ENCODE measurements around the gene SMPDL3A. TPM values are rescaled to one million over a fixed set of nuclear protein-coding genes. Genes with fewer than 3 reads are reported as not detected.

Gene SMPDL3A
- total RNA-seq, 3 donors from 2014 or later, result 9.1 to 26.5 (median 17.0) TPM

DNA sequence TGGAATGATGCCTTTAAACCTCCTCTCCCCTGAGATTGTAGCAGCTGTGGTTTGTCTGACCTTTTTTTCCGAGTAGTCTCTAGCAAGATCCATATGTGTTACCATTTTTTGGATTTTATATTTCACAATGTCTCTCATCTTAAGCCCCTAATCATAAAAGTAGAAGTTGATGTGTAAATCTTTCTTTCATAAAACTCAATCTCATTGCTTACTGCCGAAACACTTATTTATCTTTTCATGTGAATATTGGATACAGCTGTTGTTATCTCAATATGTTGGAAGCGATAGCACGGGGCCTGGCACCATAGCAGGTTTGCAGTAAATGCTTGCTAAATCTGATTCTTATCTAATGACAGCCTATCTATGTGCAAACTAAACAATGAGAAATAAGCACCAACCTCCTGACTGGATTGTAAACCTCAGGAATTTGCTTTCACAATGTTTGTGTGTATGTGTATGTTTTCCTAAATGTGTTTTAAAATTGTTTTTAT is 14.2 kb downstream of the SMPDL3A start:
- Histone ChIP-seq H3K4me1 (no peaks in the 10 kb centered on the region), H3K27ac (no peak overlapping the region), H3K9me3 (no peaks in the 10 kb centered on the region), H3K36me3 (no peaks in the 10 kb centered on the region), H3K4me3 (no peak overlapping the region), H3K27me3 (no peaks in the 10 kb centered on the region)
- TF ChIP-seq POLR2A (IDR thresholded peaks at IDR 0.05), result no peak
- TF ChIP-seq POLR2AphosphoS5 (IDR thresholded peaks at IDR 0.05), result no peak
- TF ChIP-seq, protein P1, sequence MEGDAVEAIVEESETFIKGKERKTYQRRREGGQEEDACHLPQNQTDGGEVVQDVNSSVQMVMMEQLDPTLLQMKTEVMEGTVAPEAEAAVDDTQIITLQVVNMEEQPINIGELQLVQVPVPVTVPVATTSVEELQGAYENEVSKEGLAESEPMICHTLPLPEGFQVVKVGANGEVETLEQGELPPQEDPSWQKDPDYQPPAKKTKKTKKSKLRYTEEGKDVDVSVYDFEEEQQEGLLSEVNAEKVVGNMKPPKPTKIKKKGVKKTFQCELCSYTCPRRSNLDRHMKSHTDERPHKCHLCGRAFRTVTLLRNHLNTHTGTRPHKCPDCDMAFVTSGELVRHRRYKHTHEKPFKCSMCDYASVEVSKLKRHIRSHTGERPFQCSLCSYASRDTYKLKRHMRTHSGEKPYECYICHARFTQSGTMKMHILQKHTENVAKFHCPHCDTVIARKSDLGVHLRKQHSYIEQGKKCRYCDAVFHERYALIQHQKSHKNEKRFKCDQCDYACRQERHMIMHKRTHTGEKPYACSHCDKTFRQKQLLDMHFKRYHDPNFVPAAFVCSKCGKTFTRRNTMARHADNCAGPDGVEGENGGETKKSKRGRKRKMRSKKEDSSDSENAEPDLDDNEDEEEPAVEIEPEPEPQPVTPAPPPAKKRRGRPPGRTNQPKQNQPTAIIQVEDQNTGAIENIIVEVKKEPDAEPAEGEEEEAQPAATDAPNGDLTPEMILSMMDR (IDR thresholded peaks at IDR 0.05), result no peak
- no peak for DNase-seq (ENCODE audit: low spot score in 2 of 2)
- intact Hi-C loops (cut with DNase I; ENCODE audit: low total_unique reads), result no loop called here

DNA sequence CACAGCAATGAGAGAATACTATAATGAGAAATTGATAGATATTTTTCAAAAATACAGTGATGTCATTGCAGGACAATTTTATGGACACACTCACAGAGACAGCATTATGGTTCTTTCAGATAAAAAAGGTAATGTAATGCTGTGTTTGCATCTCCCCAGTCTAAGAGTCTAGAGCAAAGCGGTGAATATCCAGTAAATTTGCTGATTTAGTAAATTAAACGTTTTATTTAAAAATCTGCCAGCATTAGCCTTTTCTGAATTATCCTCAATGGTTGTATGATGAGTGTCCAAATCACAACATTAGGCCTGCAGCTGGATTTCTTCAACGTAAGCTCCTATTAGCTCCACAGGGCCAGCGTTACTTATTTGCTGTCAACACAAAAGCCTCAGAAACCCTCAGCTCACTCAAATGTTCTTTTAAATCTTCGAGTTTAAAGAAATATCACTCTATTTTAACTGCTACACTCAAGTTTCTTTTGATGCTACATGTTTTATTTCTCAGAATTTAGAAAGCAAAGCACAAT is 16.0 kb downstream of the SMPDL3A start:
- TF ChIP-seq, protein P1 (IDR thresholded peaks at IDR 0.05), result no peak
- TF ChIP-seq POLR2AphosphoS5 (IDR thresholded peaks at IDR 0.05) (no peak), POLR2A (IDR thresholded peaks at IDR 0.05) (no peak)
- Histone ChIP-seq H3K9me3 (no peaks in the 10 kb centered on the region), H3K4me3 (no peak overlapping the region), H3K36me3 (no peaks in the 10 kb centered on the region), H3K27me3 (no peaks in the 10 kb centered on the region), H3K27ac (no peak overlapping the region), H3K4me1 (no peaks in the 10 kb centered on the region)
- DNase-seq (ENCODE audit: low spot score in 2 of 2), result no peak
- intact Hi-C loops (cut with DNase I; ENCODE audit: low total_unique reads), result no loop called here

DNA sequence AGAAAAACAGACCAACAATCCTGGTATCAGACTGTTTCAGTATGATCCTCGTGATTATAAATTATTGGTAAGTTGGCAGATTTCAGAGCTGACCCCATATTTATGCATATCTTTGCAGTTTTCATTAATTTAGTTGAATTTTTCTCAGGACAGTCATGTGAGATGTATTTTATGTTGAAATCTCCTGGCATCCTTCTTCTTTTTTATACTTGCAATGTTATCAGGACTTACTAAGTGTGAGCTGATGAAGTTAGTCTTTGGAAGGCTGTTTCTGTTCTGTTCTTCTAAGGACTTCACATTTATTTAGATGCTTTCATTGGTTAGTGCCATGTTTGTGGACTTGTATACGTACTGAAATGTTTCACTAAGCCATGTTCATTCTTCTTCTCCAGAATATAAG is 17.2 kb downstream of the SMPDL3A start:
- DNase-seq (ENCODE audit: low spot score in 2 of 2), result no peak
- TF ChIP-seq, protein P1 (IDR thresholded peaks at IDR 0.05), result no peak
- TF ChIP-seq POLR2A (IDR thresholded peaks at IDR 0.05), result no peak
- TF ChIP-seq POLR2AphosphoS5 (IDR thresholded peaks at IDR 0.05), result no peak
- H3K9me3 ChIP-seq, result no peaks in the 10 kb centered on the region
- no peaks in the 10 kb centered on the region for H3K4me1 ChIP-seq
- H3K36me3 ChIP-seq, result no peaks in the 10 kb centered on the region
- no peaks in the 10 kb centered on the region for H3K27me3 ChIP-seq
- no peak overlapping the region for H3K4me3 ChIP-seq
- intact Hi-C loops (cut with DNase I; ENCODE audit: low total_unique reads), result no loop called here
- H3K27ac ChIP-seq, result no peak overlapping the region

DNA sequence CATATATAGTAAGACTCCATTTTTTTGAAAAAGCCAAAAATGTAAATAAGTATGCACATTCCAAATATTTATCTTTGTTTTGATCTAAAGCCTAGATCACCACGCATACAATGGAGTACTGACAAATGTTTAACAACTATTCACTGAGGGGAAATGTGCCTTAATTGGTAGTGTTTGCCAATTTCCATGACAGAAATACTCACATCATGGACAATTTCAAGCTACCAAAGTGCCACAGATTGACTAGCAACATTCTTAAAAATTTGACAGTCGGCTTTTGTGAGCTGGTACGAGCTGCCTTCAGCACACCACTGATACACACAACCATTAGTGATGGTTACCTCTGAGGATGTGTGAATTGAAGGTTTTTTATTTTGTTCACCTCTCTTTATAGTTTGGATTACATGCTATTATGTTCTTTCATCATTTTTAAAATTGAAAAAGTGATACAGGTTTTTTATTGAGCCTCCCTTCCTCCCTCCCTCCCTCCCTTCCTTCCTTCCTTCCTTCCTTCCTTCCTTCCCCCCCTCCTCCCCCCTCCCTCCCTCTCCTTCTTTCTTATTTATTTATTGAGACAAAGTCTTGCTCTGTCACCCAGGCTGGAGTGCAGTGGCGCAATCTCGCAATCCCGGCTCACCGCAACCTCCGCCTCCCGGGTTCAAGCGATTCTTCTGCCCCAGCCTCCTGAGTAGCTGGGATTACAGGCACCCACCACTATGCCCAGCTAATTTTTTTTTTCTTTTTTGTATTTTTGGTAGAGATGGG is 19.2 kb downstream of the SMPDL3A start:
- intact Hi-C loops (cut with DNase I; ENCODE audit: low total_unique reads), result no loop called here
- Histone ChIP-seq H3K36me3 (no peaks in the 10 kb centered on the region), H3K27me3 (no peaks in the 10 kb centered on the region), H3K4me3 (no peak overlapping the region), H3K4me1 (no peaks in the 10 kb centered on the region), H3K27ac (no peak overlapping the region), H3K9me3 (no peaks in the 10 kb centered on the region)
- TF ChIP-seq, protein P1 (IDR thresholded peaks at IDR 0.05), result no peak
- TF ChIP-seq POLR2AphosphoS5 (IDR thresholded peaks at IDR 0.05) (no peak), POLR2A (IDR thresholded peaks at IDR 0.05) (no peak)
- no peak for DNase-seq (ENCODE audit: low spot score in 2 of 2)

DNA sequence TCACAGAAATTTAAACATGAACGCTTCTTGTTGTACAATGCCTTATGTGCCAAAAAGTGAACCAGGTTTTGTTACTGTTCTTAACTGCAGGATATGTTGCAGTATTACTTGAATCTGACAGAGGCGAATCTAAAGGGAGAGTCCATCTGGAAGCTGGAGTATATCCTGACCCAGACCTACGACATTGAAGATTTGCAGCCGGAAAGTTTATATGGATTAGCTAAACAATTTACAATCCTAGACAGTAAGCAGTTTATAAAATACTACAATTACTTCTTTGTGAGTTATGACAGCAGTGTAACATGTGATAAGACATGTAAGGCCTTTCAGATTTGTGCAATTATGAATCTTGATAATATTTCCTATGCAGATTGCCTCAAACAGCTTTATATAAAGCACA is 19.9 kb downstream of the SMPDL3A start:
- no peaks in the 10 kb centered on the region for H3K27me3 ChIP-seq
- no peaks in the 10 kb centered on the region for H3K9me3 ChIP-seq
- TF ChIP-seq POLR2AphosphoS5 (IDR thresholded peaks at IDR 0.05), result no peak
- TF ChIP-seq POLR2A (IDR thresholded peaks at IDR 0.05), result no peak
- TF ChIP-seq, protein P1 (IDR thresholded peaks at IDR 0.05), result no peak
- no peaks in the 10 kb centered on the region for H3K4me1 ChIP-seq
- H3K36me3 ChIP-seq, result no peaks in the 10 kb centered on the region
- H3K4me3 ChIP-seq, result no peak overlapping the region
- no peak for DNase-seq (ENCODE audit: low spot score in 2 of 2)
- intact Hi-C loops (cut with DNase I; ENCODE audit: low total_unique reads), result no loop called here
- no peak overlapping the region for H3K27ac ChIP-seq

Data from breast epithelium (tissue), 4 donors.